ENCODE results near the gene MPO.

DNA sequence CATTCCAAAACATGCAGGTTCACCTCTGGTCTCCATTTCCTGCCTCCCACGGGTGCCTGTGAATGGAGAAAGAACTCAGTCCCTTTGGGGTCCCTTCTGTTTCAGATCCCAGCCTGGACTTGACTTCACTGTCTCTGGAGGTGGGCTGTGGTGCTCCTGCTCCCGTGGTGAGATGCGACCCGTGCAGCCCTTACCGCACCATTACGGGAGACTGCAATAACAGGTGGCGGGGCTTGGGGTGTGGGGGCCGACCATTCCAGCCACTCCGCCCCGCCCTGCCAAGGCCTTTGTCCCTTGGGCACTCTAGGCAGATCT is 31.8 kb downstream of the MPO start:
- TF ChIP-seq POLR2A (IDR thresholded peaks at IDR 0.05), result no peak
- TF ChIP-seq, protein P1, sequence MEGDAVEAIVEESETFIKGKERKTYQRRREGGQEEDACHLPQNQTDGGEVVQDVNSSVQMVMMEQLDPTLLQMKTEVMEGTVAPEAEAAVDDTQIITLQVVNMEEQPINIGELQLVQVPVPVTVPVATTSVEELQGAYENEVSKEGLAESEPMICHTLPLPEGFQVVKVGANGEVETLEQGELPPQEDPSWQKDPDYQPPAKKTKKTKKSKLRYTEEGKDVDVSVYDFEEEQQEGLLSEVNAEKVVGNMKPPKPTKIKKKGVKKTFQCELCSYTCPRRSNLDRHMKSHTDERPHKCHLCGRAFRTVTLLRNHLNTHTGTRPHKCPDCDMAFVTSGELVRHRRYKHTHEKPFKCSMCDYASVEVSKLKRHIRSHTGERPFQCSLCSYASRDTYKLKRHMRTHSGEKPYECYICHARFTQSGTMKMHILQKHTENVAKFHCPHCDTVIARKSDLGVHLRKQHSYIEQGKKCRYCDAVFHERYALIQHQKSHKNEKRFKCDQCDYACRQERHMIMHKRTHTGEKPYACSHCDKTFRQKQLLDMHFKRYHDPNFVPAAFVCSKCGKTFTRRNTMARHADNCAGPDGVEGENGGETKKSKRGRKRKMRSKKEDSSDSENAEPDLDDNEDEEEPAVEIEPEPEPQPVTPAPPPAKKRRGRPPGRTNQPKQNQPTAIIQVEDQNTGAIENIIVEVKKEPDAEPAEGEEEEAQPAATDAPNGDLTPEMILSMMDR (IDR thresholded peaks at IDR 0.05), result no peak
